Breast epithelium (tissue), 4 donors: ENCODE measurements around the gene NOTCH3. TPM values are rescaled to one million over a fixed set of nuclear protein-coding genes. Genes with fewer than 3 reads are reported as not detected.
A peak's percentile ranks its signal among the peaks of the same experiment; 100 is the strongest.

ENCODE experiments used
- DNase-seq, 2 donors: peaks; one replicate each; pipeline ENCODE4 v3.0.0-alpha.2; 2019; ENCODE audit warnings: low spot score in 2 of 2
- H3K27ac ChIP-seq, 2 donors: fragments of 200-600 bp; sonication (generic) in 1 of 2; one replicate each; pipeline ENCODE4 v1.5.1; 2016 to 2019; ENCODE audit warnings: mild to moderate bottlenecking in 1 of 2
- H3K27me3 ChIP-seq, 2 donors: fragments of 200-600 bp; sonication (generic) in 1 of 2; one replicate each; pipeline versions ENCODE4 v1.5.1 to v1.6.0; 2017 to 2019; ENCODE audit warnings: control low read depth in 1 of 2, mild to moderate bottlenecking in 1 of 2
- H3K36me3 ChIP-seq: fragments of 200-600 bp; one replicate; pipeline ENCODE4 v1.5.1; 2019
- H3K4me1 ChIP-seq, 2 donors: fragments of 200-600 bp; sonication (generic); one replicate each; pipeline ENCODE4 v1.5.1; 2016 to 2019; ENCODE audit warnings: control low read depth in 1 of 2
- H3K4me3 ChIP-seq, 3 donors: fragments of 200-600 bp; sonication (generic); 1 replicate in 2 of 3; 2 replicates in 1 of 3; pipeline ENCODE4 v1.5.1; 2016 to 2019; ENCODE audit warnings: mild to moderate bottlenecking in 3 of 3, moderate library complexity in 2 of 3
- H3K9me3 ChIP-seq, 2 donors: fragments of 200-600 bp; sonication (generic) in 1 of 2; one replicate each; pipeline ENCODE4 v1.5.1; 2016 to 2019; ENCODE audit warnings: control low read depth in 1 of 2
- POLR2A ChIP-seq: fragments of 450-650 bp; IDR thresholded peaks from one replicate; pipeline ENCODE4 v1.6.1; 2016; ENCODE audit warnings: antibody characterized with exemption, mild to moderate bottlenecking, moderate library complexity
- POLR2AphosphoS5 ChIP-seq, 3 donors: sonication (generic); formaldehyde crosslinking; IDR thresholded peaks; one replicate each; pipeline ENCODE4 v1.6.1; 2017; ENCODE audit warnings: antibody characterized with exemption in 3 of 3
- intact Hi-C: fragments of 100-400 bp; cut with DNase I; formaldehyde crosslinking; loops from one replicate; pipeline ENCODE4 v1.15.1; 2023; ENCODE audit warnings: low total_unique reads
- total RNA-seq, 3 donors: library from RNA; depleted of rRNA; stranded (reverse); fragments of >200 nt; gene quantifications; one replicate each; pipeline ENCODE4 v1.1.0, GENCODE V29; 2016
- TF ChIP-seq, protein P1 (sequence below), 3 donors: fragments of 450-650 bp; IDR thresholded peaks; one replicate each; pipeline ENCODE4 v1.5.1; 2016 to 2017; ENCODE audit warnings: antibody characterized with exemption in 3 of 3, mild to moderate bottlenecking in 3 of 3, moderate library complexity in 3 of 3

The NOTCH3 gene
- total RNA-seq, 3 donors from 2014 or later = 22.0 to 36.4 (median 22.7) TPM

DNA sequence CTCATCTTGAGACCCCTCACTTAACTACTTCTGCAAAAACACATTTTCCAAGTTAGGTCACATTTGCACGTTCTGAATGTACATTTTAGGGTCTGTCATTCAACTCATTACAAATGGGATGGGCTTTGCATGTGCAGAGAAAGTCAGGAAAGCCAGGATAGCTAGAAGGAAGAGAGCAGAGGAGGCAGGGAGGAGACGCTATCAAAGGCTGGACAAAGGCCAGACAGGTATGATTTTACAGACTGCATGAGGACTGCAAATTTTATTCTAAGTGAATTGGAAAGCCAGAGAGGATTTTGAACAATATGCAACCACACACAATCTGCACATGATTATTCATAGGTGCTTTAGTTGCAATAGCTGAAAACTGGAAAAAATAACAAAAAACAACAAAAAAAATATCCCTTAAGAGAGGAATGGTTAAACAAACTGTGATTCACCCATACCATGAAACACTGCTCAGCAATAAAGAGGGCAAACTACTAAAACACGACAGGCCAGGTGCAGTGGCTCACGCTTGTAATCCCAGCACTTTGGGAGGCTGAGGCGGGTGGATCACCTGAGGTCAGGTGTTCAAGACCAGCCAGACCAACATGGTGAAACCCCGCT lies 72.5 kb downstream of the NOTCH3 start:
- DNase-seq = no peak
- Histone ChIP-seq H3K27ac (no peak overlapping the region), H3K4me3 (no peak overlapping the region), H3K36me3 (no peaks in the 10 kb centered on the region), H3K9me3 (no peaks in the 10 kb centered on the region), H3K27me3 (no peaks in the 10 kb centered on the region), H3K4me1 (peaks cover 0 to 9% of the 10 kb centered on the region in 2 donors)
- intact Hi-C loops = no loop called here
- TF ChIP-seq, protein P1, sequence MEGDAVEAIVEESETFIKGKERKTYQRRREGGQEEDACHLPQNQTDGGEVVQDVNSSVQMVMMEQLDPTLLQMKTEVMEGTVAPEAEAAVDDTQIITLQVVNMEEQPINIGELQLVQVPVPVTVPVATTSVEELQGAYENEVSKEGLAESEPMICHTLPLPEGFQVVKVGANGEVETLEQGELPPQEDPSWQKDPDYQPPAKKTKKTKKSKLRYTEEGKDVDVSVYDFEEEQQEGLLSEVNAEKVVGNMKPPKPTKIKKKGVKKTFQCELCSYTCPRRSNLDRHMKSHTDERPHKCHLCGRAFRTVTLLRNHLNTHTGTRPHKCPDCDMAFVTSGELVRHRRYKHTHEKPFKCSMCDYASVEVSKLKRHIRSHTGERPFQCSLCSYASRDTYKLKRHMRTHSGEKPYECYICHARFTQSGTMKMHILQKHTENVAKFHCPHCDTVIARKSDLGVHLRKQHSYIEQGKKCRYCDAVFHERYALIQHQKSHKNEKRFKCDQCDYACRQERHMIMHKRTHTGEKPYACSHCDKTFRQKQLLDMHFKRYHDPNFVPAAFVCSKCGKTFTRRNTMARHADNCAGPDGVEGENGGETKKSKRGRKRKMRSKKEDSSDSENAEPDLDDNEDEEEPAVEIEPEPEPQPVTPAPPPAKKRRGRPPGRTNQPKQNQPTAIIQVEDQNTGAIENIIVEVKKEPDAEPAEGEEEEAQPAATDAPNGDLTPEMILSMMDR (IDR thresholded peaks at IDR 0.05) = no peak
- TF ChIP-seq POLR2AphosphoS5 (IDR thresholded peaks at IDR 0.05) = no peak
- TF ChIP-seq POLR2A = no peak

DNA sequence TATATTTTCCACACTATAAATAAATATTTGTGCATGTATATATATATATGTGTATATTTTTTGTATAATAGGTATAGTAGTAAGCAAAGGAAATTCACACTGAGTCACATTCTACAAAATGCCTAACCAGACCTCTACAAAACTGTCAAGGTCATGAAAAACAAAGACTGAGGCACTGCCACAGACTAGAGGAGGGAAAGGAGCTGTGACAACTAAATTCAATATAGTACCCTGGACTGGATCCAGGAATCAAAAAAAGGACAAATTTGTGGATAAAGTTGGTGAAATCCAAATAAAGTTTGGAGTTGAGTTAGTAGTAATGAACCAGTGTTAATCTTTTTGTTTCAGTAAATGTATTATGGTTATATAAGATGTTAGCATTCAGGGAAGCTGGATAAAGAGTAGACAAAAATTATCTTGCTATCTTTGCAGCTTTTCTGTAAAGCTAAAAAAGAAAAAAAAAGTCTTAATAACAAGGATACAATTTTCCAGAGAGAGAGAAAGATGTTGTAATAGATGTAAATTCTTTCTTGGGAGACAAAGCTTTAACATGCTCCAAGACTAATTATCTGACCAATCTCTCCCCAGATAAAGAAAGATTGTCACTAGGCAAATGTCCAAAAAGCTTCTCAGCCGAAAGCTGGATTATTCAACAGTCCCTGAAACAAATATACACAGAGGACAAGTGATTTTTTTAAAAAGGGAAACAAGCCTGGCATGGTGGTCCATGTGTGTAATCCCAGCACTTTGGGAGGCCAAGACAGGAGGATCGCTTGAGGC lies 74.5 kb downstream of the NOTCH3 start:
- no peak for DNase-seq
- Histone ChIP-seq H3K9me3 (no peaks in the 10 kb centered on the region), H3K36me3 (no peaks in the 10 kb centered on the region), H3K4me3 (peak overlapping the region; percentile 68 to 100 (median 76)), H3K27ac (peak overlapping the region; percentile 88 to 99), H3K27me3 (no peaks in the 10 kb centered on the region), H3K4me1 (peaks cover 0 to 9% of the 10 kb centered on the region in 2 donors)
- no peak for TF ChIP-seq POLR2AphosphoS5 (IDR thresholded peaks at IDR 0.05)
- no peak for TF ChIP-seq POLR2A
- TF ChIP-seq, protein P1 (IDR thresholded peaks at IDR 0.05) = no peak
- intact Hi-C loops = no loop called here

DNA sequence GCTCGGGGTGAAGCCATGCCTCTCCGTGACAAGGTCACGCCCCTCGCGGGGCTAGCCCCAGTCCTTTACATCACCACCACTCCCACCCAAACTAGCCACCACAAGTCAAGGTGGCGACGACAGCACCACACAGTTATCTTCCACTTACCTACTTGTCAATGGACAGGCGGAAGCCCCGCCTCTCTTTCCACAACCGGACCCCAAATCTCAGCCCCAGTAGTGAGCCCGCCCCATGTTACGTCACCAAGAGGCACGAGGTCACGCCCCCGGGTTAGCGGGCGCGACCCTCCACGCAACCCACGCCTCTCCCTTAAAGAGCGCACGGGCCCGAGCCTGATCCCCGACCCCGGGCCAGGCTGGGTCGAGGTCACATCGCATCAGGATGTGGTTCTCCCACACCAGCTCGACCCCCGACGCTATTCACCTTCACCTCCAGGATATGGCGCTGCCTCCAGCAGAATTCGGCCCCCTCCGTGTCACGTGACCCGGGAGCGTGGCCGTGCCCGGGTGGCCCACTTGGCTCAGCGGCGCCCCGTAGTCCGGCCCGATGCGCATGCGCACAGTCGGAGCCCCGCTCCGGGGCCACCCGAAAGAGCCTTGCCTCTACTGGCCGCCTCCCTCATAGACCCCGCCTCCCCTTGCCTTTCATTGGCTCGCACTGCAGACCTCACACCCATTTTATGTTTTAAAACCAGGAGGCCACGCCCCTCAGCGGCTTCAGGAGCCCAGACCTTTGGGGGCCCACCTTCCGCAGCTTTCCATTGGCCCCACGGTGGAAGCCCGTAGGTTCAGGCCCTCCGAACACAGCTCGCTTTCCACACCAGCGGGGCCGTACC lies 75.3 kb downstream of the NOTCH3 start:
- Histone ChIP-seq H3K9me3 (no peaks in the 10 kb centered on the region), H3K27me3 (no peaks in the 10 kb centered on the region), H3K4me3 (peak overlapping the region; percentile 68 to 100 (median 76)), H3K4me1 (peaks cover 0 to 9% of the 10 kb centered on the region in 2 donors), H3K27ac (peak overlapping the region; percentile 88 to 99), H3K36me3 (no peaks in the 10 kb centered on the region)
- TF ChIP-seq, protein P1 (IDR thresholded peaks at IDR 0.05) = peak in 2 of 3 donors; percentile 8 to 41
- TF ChIP-seq POLR2AphosphoS5 (IDR thresholded peaks at IDR 0.05) (peak; percentile 82 to 89 (median 82)), POLR2A (no peak)
- DNase-seq = peak; percentile 94 to 97
- intact Hi-C loops = no loop called here

DNA sequence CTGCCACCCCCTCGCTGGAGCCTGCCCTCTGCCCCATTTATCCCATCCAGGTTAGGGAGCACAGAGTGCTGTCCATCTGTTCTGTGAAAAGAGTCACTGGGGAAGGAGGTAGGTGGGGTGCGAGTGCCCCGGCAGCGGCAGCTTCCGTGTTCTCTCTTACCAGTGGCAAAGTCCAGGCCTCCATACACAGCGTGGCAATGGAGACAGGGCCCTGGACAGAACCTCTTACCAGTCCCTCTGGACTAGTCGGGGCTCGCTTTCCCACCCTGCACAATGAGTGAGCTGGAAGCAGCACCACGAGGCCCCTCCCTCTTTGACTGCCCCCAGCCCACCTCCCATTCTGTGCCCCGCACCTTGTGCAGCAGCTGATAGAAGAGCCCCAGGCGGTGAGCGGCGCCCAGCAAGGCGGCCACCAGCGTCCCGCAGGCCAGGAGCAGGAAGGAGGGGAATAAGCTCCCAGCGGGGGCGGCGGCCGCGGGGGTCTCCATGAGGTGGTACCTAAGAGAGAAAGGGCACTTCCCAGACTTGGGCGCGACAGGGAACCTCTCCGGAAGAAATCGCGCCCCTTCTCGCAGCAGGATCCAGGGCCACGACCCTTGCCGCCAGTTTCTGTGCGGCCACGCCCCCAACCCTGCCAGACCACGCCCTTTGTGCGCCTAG lies 76.1 kb downstream of the NOTCH3 start:
- TF ChIP-seq POLR2A = no peak
- no peak for TF ChIP-seq POLR2AphosphoS5 (IDR thresholded peaks at IDR 0.05)
- TF ChIP-seq, protein P1 (IDR thresholded peaks at IDR 0.05) = no peak
- intact Hi-C loops = no loop called here

More for the DNA sequence above, 76.1 kb downstream of the NOTCH3 start:
- Histone ChIP-seq H3K4me1 (peaks cover 0 to 9% of the 10 kb centered on the region in 2 donors), H3K4me3 (peak overlapping the region; percentile 68 to 100 (median 76)), H3K9me3 (no peaks in the 10 kb centered on the region), H3K27me3 (no peaks in the 10 kb centered on the region), H3K27ac (peak overlapping the region; percentile 88 to 99), H3K36me3 (peaks cover 3% of the 10 kb centered on the region)
- DNase-seq = no peak
